DMS114 treated with DMSO at 0.1 percent for 48 hours (cell line): ENCODE measurements around the gene WDR45.

Experiments used
- DNase-seq: peaks from one replicate; lab custom pipeline; 2025; ENCODE audit not compliant: unreplicated experiment; lab: John Stamatoyannopoulos, UW

WDR45 gene

GRCh38 chrX:49075347-49075746, 4.3 kb downstream of the WDR45 start:
- no peak for DNase-seq

- peak; percentile 86 for DNase-seq
Observed at GRCh38 chrX:49073601-49074575, 5.8 kb downstream of the WDR45 start, which contains the start of gene PRAF2. TSS of gene PRAF2 (minus strand) at chrX:49074002. CDS start at chrX:49073987, 15 bp downstream.

GRCh38 chrX:49072712-49073095, 7.0 kb downstream of the WDR45 start:
- DNase-seq: no peak

- DNase-seq: peak; percentile 51
Observed at GRCh38 chrX:49071877-49072711, 7.6 kb downstream of the WDR45 start.

GRCh38 chrX:49070988-49071387, 8.7 kb downstream of the WDR45 start:
- DNase-seq: no peak

GRCh38 chrX:49069038-49069437, 10.6 kb downstream of the WDR45 start:
- DNase-seq: no peak

GRCh38 chrX:49067285-49068120, 12.2 kb downstream of the WDR45 start:
- DNase-seq: no peak

GRCh38 chrX:49066690-49067089, 13.0 kb downstream of the WDR45 start:
- no peak for DNase-seq

GRCh38 chrX:49066278-49066677, 13.4 kb downstream of the WDR45 start:
- DNase-seq: no peak

GRCh38 chrX:49064735-49065134, 15.0 kb downstream of the WDR45 start:
- DNase-seq: no peak

GRCh38 chrX:49064303-49064702, 15.4 kb downstream of the WDR45 start:
- DNase-seq: no peak

- DNase-seq: no peak
Observed at GRCh38 chrX:49063715-49064114, 16.0 kb downstream of the WDR45 start.

GRCh38 chrX:49061916-49062315, 17.8 kb downstream of the WDR45 start:
- no peak for DNase-seq

- no peak for DNase-seq
Observed at GRCh38 chrX:49061490-49061889, 18.2 kb downstream of the WDR45 start.

- DNase-seq: no peak
Observed at GRCh38 chrX:49060914-49061313, 18.8 kb downstream of the WDR45 start.

- DNase-seq: no peak
Observed at GRCh38 chrX:49059681-49060085, 20.0 kb downstream of the WDR45 start.

- DNase-seq: no peak
Observed at GRCh38 chrX:49059201-49059600, 20.5 kb downstream of the WDR45 start.

- no peak for DNase-seq
Observed at GRCh38 chrX:49058794-49059193, 20.9 kb downstream of the WDR45 start, which contains the start of gene CCDC120. TSS of gene CCDC120 (plus strand) at chrX:49058999. CDS start at chrX:49062042, 3,043 bp downstream.

GRCh38 chrX:49054073-49054762, 25.5 kb downstream of the WDR45 start:
- no peak for DNase-seq
